GM23338 (cell line): ENCODE results near the gene TAPBP. TPM values are rescaled to one million over a fixed set of nuclear protein-coding genes. Genes with fewer than 3 reads are reported as not detected.

Experiments used
- ATAC-seq: fragments of 200-7000 bp; cut with Tn5 transposase; 3 replicates; pipeline ENCODE4 v1.9.1; 2020
- DNase-seq: peaks from one replicate; pipeline ENCODE4 v3.0.0-alpha.2; 2015; ENCODE audit warnings: low spot score
- H2AFZ ChIP-seq: fragments of 200-600 bp; sonication (generic); 2 replicates; pipeline ENCODE4 v1.8.0; 2016; ENCODE audit warnings: antibody characterized with exemption, mild to moderate bottlenecking, moderate library complexity
- H3F3A ChIP-seq: fragments of 200-600 bp; sonication (generic); replicated peaks from 2 replicates; pipeline ENCODE4 v1.8.0; 2017; ENCODE audit warnings: antibody characterized with exemption, mixed run types, low read depth
- H3K27ac ChIP-seq: fragments of 200-600 bp; sonication (generic); 2 replicates; pipeline ENCODE4 v1.6.1; 2016; ENCODE audit warnings: low read depth
- H3K27me3 ChIP-seq: fragments of 200-600 bp; sonication (generic); 2 replicates; pipeline ENCODE4 v1.8.0; 2016; ENCODE audit warnings: mild to moderate bottlenecking, mixed run types, moderate library complexity; ENCODE audit not compliant: insufficient read depth
- H3K36me3 ChIP-seq: fragments of 200-600 bp; sonication (generic); 2 replicates; pipeline ENCODE4 v1.8.0; 2016; ENCODE audit warnings: mild to moderate bottlenecking; ENCODE audit not compliant: insufficient read depth
- H3K4me1 ChIP-seq: fragments of 200-600 bp; sonication (generic); 2 replicates; pipeline ENCODE4 v1.8.0; 2016; ENCODE audit warnings: mild to moderate bottlenecking, moderate library complexity; ENCODE audit not compliant: insufficient read depth
- H3K4me2 ChIP-seq: fragments of 200-600 bp; sonication (generic); 2 replicates; pipeline ENCODE4 v1.7.1; 2017; ENCODE audit warnings: mixed run types
- H3K4me3 ChIP-seq: fragments of 200-600 bp; sonication (generic); 2 replicates; pipeline ENCODE4 v1.6.1; 2016; ENCODE audit warnings: mixed run types
- H3K79me2 ChIP-seq: fragments of 200-600 bp; sonication (generic); replicated peaks from 2 replicates; pipeline ENCODE4 v1.8.0; 2017; ENCODE audit warnings: mild to moderate bottlenecking; ENCODE audit not compliant: insufficient read depth
- H3K9me2 ChIP-seq: fragments of 200-600 bp; sonication (generic); 2 replicates; pipeline ENCODE4 v1.8.0; 2017; ENCODE audit not compliant: insufficient read depth
- H4K20me1 ChIP-seq: fragments of 200-600 bp; sonication (generic); replicated peaks from 2 replicates; pipeline ENCODE4 v1.8.0; 2017; ENCODE audit warnings: mild to moderate bottlenecking; ENCODE audit not compliant: insufficient read depth
- H3K27ac Mint-ChIP-seq: 2 replicates; pipeline ENCODE4 v1.8.0; 2020; ENCODE audit warnings: inconsistent platforms, mild to moderate bottlenecking, moderate library complexity, mixed read lengths
- H3K27me3 Mint-ChIP-seq: 3 replicates; pipeline ENCODE4 v1.8.0; 2022; ENCODE audit warnings: low read depth, mild to moderate bottlenecking, moderate library complexity, mixed read lengths, inconsistent platforms; ENCODE audit not compliant: insufficient read depth, poor library complexity
- H3K36me3 Mint-ChIP-seq: 3 replicates; pipeline ENCODE4 v1.8.0; 2021; ENCODE audit warnings: low read depth, mild to moderate bottlenecking, inconsistent platforms, moderate library complexity, mixed read lengths
- H3K4me1 Mint-ChIP-seq: 3 replicates; pipeline ENCODE4 v1.8.0; 2020; ENCODE audit warnings: mild to moderate bottlenecking, inconsistent platforms, mixed read lengths
- H3K4me3 Mint-ChIP-seq: 3 replicates; pipeline ENCODE4 v1.8.0; 2021; ENCODE audit warnings: moderate library complexity, mild to moderate bottlenecking, inconsistent platforms, mixed read lengths
- H3K9me3 Mint-ChIP-seq: 3 replicates; pipeline ENCODE4 v1.8.0; 2020; ENCODE audit warnings: moderate library complexity, mild to moderate bottlenecking, inconsistent platforms, mixed read lengths
- CREB1 ChIP-seq: fragments of 250-450 bp; sonication (Bioruptor Pico); IDR thresholded peaks from 2 replicates; pipeline ENCODE4 v1.5.0; 2020; ENCODE audit warnings: low read depth, mild to moderate bottlenecking, moderate library complexity
- ETS1 ChIP-seq: IDR thresholded peaks from 2 replicates; pipeline ENCODE4 v1.6.1; 2016; ENCODE audit warnings: antibody characterized with exemption
- EZH2 ChIP-seq: fragments of 200-600 bp; sonication (generic); IDR thresholded peaks from one replicate; pipeline ENCODE4 v1.8.0; 2017; ENCODE audit warnings: antibody characterized with exemption, mild to moderate bottlenecking, low read depth; ENCODE audit not compliant: unreplicated experiment
- EZH2phosphoT487 ChIP-seq: fragments of 200-600 bp; sonication (generic); IDR thresholded peaks from one replicate; pipeline ENCODE4 v1.8.1; 2018; ENCODE audit warnings: antibody characterized with exemption; ENCODE audit not compliant: unreplicated experiment
- JUNB ChIP-seq: IDR thresholded peaks from one replicate; pipeline ENCODE4 v1.6.1; 2016; ENCODE audit warnings: antibody characterized with exemption; ENCODE audit not compliant: unreplicated experiment
- REST ChIP-seq: IDR thresholded peaks from one replicate; pipeline ENCODE4 v1.6.1; 2018; ENCODE audit warnings: antibody characterized with exemption; ENCODE audit not compliant: unreplicated experiment
- STAT1 ChIP-seq: IDR thresholded peaks from one replicate; pipeline ENCODE4 v1.6.1; 2016; ENCODE audit warnings: antibody characterized with exemption; ENCODE audit not compliant: unreplicated experiment
- ZNF114 ChIP-seq: fragments of 250-450 bp; sonication (Bioruptor Pico); IDR thresholded peaks from 2 replicates; pipeline ENCODE4 v1.5.0; 2020; ENCODE audit warnings: mild to moderate bottlenecking, moderate library complexity
- ZNF331 ChIP-seq: fragments of 250-450 bp; sonication (Bioruptor Pico); IDR thresholded peaks from 2 replicates; pipeline ENCODE4 v1.5.0; 2020; ENCODE audit warnings: low read depth, mild to moderate bottlenecking, moderate library complexity
- ZNF462 ChIP-seq: fragments of 250-450 bp; sonication (Bioruptor Pico); IDR thresholded peaks from 2 replicates; pipeline ENCODE4 v1.5.0; 2020; ENCODE audit warnings: mild to moderate bottlenecking, moderate library complexity
- polyA plus RNA-seq: library from polyadenylated mRNA; unstranded; fragments of >200 nt; fragmentation: Nextera tagmentation; extraction: Ambion mirVana; gene quantifications from 2 replicates; pipeline ENCODE4 v1.2.1, GENCODE V29; 2016
- total RNA-seq: library from RNA; depleted of rRNA; stranded (reverse); fragments of >200 nt; shearing (Covaris generic); gene quantifications from 2 replicates; pipeline ENCODE4 v1.2.3, GENCODE V29; 2014

The TAPBP gene
- total and polyA plus RNA-seq, 2 experiments from 2014 or later: 19.9 to 37.5 TPM

GRCh38 chr6:33278392-33278741 lies 35.5 kb downstream of the TAPBP start:
- no peak overlapping the region for H3K27ac Mint-ChIP-seq
- no peak overlapping the region for H2AFZ ChIP-seq
- peaks cover 33% of the 10 kb centered on the region for H4K20me1 ChIP-seq
- peaks cover 26% of the 10 kb centered on the region for H3K79me2 ChIP-seq
- H3K27me3 Mint-ChIP-seq: peaks cover 17% of the 10 kb centered on the region
- H3K4me3 Mint-ChIP-seq: peak overlapping the region; percentile 82; the same call in 2 of the 3 replicates
- H3K9me2 ChIP-seq: no peaks in the 10 kb centered on the region
- peaks cover 80% of the 10 kb centered on the region for H3K36me3 Mint-ChIP-seq
- no peaks in the 10 kb centered on the region for H3K27me3 ChIP-seq
- peak overlapping the region; percentile 39; the same call in 1 of the 2 replicates for H3K27ac ChIP-seq
- H3K36me3 ChIP-seq: peaks cover 32% of the 10 kb centered on the region
- H3K4me3 ChIP-seq: peak overlapping the region; percentile 99
- peaks cover 38% of the 10 kb centered on the region for H3K4me1 Mint-ChIP-seq
- TF ChIP-seq ETS1 (no peak), CREB1 (CRISPR knock-in tag) (no peak), EZH2phosphoT487 (no peak), STAT1 (no peak), REST (no peak), ZNF114 (CRISPR knock-in tag) (no peak), ZNF462 (CRISPR knock-in tag) (no peak), ZNF331 (CRISPR knock-in tag) (no peak), EZH2 (no peak), JUNB (no peak)
- H3K4me1 ChIP-seq: peaks cover 42% of the 10 kb centered on the region
- ATAC-seq (no peak), DNase-seq (no peak)
- H3K4me2 ChIP-seq: peak overlapping the region; percentile 100
- peaks cover 59% of the 10 kb centered on the region for H3F3A ChIP-seq
- H3K9me3 Mint-ChIP-seq: no peaks in the 10 kb centered on the region
